GM06990 (cell line): ENCODE measurements around the gene EVA1C.
"Not testable (repeated sequence)": the region's sequence is repeated elsewhere in the genome, so short reads cannot be mapped to it uniquely, and the experiment has no call there.

Experiments used
- DNase-seq: peaks from one replicate; pipeline ENCODE4 v3.0.0-alpha.2; 2011; ENCODE audit not compliant: insufficient read length; ENCODE audit errors: extremely low read depth
- H3K27me3 ChIP-seq: replicated peaks from 2 replicates; pipeline ENCODE4 v1.6.0; 2011; ENCODE audit warnings: low read length; ENCODE audit not compliant: control insufficient read depth, insufficient read depth
- H3K36me3 ChIP-seq: 2 replicates; pipeline ENCODE4 v1.5.1; 2011; ENCODE audit warnings: low read length; ENCODE audit not compliant: control insufficient read depth, insufficient read depth
- H3K4me3 ChIP-seq: replicated peaks from 2 replicates; pipeline ENCODE4 v1.5.1; 2011; ENCODE audit warnings: low read depth, mild to moderate bottlenecking, control low read depth, low read length
- CTCF ChIP-seq: IDR thresholded peaks from 2 replicates; pipeline ENCODE4 v1.5.1; 2011; ENCODE audit warnings: low read length, control low read depth, mild to moderate bottlenecking, inconsistent platforms; ENCODE audit not compliant: insufficient read depth, poor library complexity, severe bottlenecking

Gene EVA1C

DNA sequence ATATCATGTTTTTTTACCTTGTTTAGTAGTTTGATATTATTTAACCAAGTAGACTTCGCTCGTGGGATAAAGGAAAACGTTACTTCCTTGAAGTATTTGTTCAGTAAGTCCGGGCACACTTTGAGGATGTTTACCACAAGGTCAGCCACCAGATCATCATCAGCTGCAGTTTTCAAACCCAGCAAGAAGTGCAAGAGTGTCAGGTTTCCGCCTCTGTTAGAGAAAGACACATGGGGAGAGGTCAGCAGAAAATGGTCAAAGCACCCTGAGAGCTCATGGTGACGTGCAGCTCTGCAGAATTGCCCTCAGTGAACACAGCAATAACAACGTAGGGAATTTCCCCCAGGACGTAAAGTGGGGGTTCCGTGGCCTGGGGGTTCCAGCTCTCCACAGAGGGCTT lies 44.1 kb upstream of the EVA1C start:
- no peak for TF ChIP-seq CTCF
- Histone ChIP-seq H3K36me3 (peaks cover 24% of the 10 kb centered on the region), H3K27me3 (no peaks in the 10 kb centered on the region), H3K4me3 (no peak overlapping the region)
- no peak for DNase-seq

DNA sequence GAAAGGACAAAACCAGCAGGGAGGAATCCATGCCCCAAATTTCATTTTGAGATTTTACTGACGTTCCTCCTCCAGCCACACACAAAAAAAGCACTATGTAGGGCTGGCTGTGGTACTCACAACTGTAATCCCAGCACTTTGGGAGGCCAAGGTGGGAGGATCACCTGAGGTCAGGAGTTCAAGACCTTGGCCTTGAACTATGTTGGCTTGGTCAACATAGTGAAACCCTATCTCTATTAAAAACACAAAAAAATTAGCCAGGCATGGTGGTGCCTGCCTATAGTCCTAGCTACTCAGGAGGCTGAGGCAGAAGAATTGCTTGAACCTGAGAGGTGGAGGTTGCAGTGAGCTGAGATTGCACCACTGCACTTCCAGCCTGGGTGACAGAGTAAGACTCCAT lies 43.5 kb upstream of the EVA1C start:
- H3K27me3 ChIP-seq, H3K4me3 ChIP-seq, DNase-seq: not testable (repeated sequence)
- H3K36me3 ChIP-seq = peaks cover 24% of the 10 kb centered on the region

- H3K36me3 ChIP-seq = peaks cover 16% of the 10 kb centered on the region
- H3K27me3 ChIP-seq = no peaks in the 10 kb centered on the region
- no peak overlapping the region for H3K4me3 ChIP-seq
- TF ChIP-seq CTCF = no peak
- no peak for DNase-seq
Observed at GRCh38 chr21:32370998-32371766, 41.3 kb upstream of the EVA1C start.

GRCh38 chr21:32371913-32372314 lies 40.6 kb upstream of the EVA1C start:
- TF ChIP-seq CTCF = no peak
- Histone ChIP-seq H3K27me3 (no peaks in the 10 kb centered on the region), H3K4me3 (no peak overlapping the region), H3K36me3 (peaks cover 15% of the 10 kb centered on the region)
- DNase-seq = no peak

GRCh38 chr21:32372755-32373154 lies 39.8 kb upstream of the EVA1C start:
- no peaks in the 10 kb centered on the region for H3K27me3 ChIP-seq
- no peak for DNase-seq
- no peak for TF ChIP-seq CTCF
- no peak overlapping the region for H3K4me3 ChIP-seq
- peaks cover 13% of the 10 kb centered on the region for H3K36me3 ChIP-seq

- H3K27me3 ChIP-seq = no peaks in the 10 kb centered on the region
- no peak for TF ChIP-seq CTCF
- no peak overlapping the region for H3K4me3 ChIP-seq
- H3K36me3 ChIP-seq = peaks cover 13% of the 10 kb centered on the region
- DNase-seq = no peak
Observed at GRCh38 chr21:32377506-32377905, 35.0 kb upstream of the EVA1C start.
